Measurements from ENCODE around the gene PHF21B. TPM values are rescaled to one million over a fixed set of nuclear protein-coding genes. Genes with fewer than 3 reads are reported as not detected.

The PHF21B gene
- total and polyA plus RNA-seq, 2 experiments from 2014 or later: 20.6 to 149 TPM

DNA sequence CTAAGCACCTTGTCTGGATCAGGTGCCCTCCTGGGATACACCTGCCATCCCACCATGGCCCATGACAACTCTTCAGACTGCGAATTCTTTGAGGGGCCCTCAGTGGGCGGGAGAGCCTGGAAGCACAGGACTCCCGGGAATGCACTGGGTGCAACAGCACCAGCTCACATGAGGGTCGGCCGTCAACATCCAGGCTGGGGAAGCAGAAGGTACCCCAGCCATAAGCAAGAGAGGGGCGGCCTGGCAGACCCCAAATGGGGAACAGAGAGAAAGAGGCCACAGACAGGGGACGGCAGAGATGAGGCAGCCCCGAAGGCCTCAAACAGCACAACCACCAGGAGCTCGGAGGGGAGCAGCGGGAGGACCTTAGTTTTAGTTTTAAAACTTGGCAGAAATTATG, 94.4 kb downstream of the PHF21B start:
- peaks cover 2% of the 10 kb centered on the region for H3K27me3 Mint-ChIP-seq (ENCODE audit: insufficient read depth, low read depth, poor library complexity)
- no peak for ATAC-seq

More for the DNA sequence above, 94.4 kb downstream of the PHF21B start:
- Mint-ChIP-seq H3K27ac (no peak overlapping the region), H3K36me3 (ENCODE audit: low read depth) (peaks cover 57% of the 10 kb centered on the region), H3K4me1 (no peaks in the 10 kb centered on the region; the same call in 2 of the 3 replicates), H3K9me3 (peaks cover 26% of the 10 kb centered on the region), H3K4me3 (no peak overlapping the region)
- no peaks in the 10 kb centered on the region for H3K4me1 ChIP-seq (ENCODE audit: insufficient read depth)
- H2AFZ ChIP-seq: no peak overlapping the region
- peaks cover 7% of the 10 kb centered on the region for H4K20me1 ChIP-seq (replicated peaks; ENCODE audit: insufficient read depth)
- H3K27me3 ChIP-seq (ENCODE audit: insufficient read depth): no peaks in the 10 kb centered on the region
- no peaks in the 10 kb centered on the region for H3K9me2 ChIP-seq (ENCODE audit: insufficient read depth)
- no peak overlapping the region for H3K27ac ChIP-seq (ENCODE audit: low read depth)
- H3K4me3 ChIP-seq: no peak overlapping the region
- no peaks in the 10 kb centered on the region for H3K79me2 ChIP-seq (replicated peaks; ENCODE audit: insufficient read depth)
- no peak overlapping the region for H3K4me2 ChIP-seq
- TF ChIP-seq ZNF331 (CRISPR knock-in tag; IDR thresholded peaks at IDR 0.05; ENCODE audit: low read depth) (no peak), ZNF114 (CRISPR knock-in tag; IDR thresholded peaks at IDR 0.05) (no peak), STAT1 (IDR thresholded peaks at IDR 0.05; ENCODE audit: unreplicated experiment) (no peak), CREB1 (CRISPR knock-in tag; IDR thresholded peaks at IDR 0.05; ENCODE audit: low read depth) (no peak)
- TF ChIP-seq, protein P1, sequence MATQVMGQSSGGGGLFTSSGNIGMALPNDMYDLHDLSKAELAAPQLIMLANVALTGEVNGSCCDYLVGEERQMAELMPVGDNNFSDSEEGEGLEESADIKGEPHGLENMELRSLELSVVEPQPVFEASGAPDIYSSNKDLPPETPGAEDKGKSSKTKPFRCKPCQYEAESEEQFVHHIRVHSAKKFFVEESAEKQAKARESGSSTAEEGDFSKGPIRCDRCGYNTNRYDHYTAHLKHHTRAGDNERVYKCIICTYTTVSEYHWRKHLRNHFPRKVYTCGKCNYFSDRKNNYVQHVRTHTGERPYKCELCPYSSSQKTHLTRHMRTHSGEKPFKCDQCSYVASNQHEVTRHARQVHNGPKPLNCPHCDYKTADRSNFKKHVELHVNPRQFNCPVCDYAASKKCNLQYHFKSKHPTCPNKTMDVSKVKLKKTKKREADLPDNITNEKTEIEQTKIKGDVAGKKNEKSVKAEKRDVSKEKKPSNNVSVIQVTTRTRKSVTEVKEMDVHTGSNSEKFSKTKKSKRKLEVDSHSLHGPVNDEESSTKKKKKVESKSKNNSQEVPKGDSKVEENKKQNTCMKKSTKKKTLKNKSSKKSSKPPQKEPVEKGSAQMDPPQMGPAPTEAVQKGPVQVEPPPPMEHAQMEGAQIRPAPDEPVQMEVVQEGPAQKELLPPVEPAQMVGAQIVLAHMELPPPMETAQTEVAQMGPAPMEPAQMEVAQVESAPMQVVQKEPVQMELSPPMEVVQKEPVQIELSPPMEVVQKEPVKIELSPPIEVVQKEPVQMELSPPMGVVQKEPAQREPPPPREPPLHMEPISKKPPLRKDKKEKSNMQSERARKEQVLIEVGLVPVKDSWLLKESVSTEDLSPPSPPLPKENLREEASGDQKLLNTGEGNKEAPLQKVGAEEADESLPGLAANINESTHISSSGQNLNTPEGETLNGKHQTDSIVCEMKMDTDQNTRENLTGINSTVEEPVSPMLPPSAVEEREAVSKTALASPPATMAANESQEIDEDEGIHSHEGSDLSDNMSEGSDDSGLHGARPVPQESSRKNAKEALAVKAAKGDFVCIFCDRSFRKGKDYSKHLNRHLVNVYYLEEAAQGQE (IDR thresholded peaks at IDR 0.05; ENCODE audit: unreplicated experiment): no peak
- TF ChIP-seq, protein P2, sequence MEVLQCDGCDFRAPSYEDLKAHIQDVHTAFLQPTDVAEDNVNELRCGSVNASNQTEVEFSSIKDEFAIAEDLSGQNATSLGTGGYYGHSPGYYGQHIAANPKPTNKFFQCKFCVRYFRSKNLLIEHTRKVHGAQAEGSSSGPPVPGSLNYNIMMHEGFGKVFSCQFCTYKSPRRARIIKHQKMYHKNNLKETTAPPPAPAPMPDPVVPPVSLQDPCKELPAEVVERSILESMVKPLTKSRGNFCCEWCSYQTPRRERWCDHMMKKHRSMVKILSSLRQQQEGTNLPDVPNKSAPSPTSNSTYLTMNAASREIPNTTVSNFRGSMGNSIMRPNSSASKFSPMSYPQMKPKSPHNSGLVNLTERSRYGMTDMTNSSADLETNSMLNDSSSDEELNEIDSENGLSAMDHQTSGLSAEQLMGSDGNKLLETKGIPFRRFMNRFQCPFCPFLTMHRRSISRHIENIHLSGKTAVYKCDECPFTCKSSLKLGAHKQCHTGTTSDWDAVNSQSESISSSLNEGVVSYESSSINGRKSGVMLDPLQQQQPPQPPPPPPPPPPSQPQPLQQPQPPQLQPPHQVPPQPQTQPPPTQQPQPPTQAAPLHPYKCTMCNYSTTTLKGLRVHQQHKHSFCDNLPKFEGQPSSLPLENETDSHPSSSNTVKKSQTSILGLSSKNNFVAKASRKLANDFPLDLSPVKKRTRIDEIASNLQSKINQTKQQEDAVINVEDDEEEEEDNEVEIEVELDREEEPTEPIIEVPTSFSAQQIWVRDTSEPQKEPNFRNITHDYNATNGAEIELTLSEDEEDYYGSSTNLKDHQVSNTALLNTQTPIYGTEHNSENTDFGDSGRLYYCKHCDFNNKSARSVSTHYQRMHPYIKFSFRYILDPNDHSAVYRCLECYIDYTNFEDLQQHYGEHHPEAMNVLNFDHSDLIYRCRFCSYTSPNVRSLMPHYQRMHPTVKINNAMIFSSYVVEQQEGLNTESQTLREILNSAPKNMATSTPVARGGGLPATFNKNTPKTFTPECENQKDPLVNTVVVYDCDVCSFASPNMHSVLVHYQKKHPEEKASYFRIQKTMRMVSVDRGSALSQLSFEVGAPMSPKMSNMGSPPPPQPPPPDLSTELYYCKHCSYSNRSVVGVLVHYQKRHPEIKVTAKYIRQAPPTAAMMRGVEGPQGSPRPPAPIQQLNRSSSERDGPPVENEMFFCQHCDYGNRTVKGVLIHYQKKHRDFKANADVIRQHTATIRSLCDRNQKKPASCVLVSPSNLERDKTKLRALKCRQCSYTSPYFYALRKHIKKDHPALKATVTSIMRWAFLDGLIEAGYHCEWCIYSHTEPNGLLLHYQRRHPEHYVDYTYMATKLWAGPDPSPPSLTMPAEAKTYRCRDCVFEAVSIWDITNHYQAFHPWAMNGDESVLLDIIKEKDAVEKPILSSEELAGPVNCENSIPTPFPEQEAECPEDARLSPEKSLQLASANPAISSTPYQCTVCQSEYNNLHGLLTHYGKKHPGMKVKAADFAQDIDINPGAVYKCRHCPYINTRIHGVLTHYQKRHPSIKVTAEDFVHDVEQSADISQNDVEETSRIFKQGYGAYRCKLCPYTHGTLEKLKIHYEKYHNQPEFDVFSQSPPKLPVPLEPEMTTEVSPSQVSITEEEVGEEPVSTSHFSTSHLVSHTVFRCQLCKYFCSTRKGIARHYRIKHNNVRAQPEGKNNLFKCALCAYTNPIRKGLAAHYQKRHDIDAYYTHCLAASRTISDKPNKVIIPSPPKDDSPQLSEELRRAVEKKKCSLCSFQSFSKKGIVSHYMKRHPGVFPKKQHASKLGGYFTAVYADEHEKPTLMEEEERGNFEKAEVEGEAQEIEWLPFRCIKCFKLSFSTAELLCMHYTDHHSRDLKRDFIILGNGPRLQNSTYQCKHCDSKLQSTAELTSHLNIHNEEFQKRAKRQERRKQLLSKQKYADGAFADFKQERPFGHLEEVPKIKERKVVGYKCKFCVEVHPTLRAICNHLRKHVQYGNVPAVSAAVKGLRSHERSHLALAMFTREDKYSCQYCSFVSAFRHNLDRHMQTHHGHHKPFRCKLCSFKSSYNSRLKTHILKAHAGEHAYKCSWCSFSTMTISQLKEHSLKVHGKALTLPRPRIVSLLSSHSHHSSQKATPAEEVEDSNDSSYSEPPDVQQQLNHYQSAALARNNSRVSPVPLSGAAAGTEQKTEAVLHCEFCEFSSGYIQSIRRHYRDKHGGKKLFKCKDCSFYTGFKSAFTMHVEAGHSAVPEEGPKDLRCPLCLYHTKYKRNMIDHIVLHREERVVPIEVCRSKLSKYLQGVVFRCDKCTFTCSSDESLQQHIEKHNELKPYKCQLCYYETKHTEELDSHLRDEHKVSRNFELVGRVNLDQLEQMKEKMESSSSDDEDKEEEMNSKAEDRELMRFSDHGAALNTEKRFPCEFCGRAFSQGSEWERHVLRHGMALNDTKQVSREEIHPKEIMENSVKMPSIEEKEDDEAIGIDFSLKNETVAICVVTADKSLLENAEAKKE (CRISPR knock-in tag; IDR thresholded peaks at IDR 0.05): no peak
- 0 out of 2 replicates have a peak, but pooled peaks cover 3% of the 10 kb centered on the region for H3F3A ChIP-seq (replicated peaks; ENCODE audit: low read depth)
- no peak for DNase-seq (ENCODE audit: low spot score)
- H3K36me3 ChIP-seq (ENCODE audit: insufficient read depth): peaks cover 34% of the 10 kb centered on the region
